ENCODE data around the gene CASKIN1. TPM values are rescaled to one million over a fixed set of nuclear protein-coding genes. Genes with fewer than 3 reads are reported as not detected.

The CASKIN1 gene
- total RNA-seq, 4 donors from 2014 or later = 0.71 to 2.2 (median 1.3) TPM

- TF ChIP-seq CTCF (IDR thresholded peaks at IDR 0.05) (no peak), POLR2A (IDR thresholded peaks at IDR 0.05) (peak in 1 of 2 donors; percentile 6)
- H3K4me3 ChIP-seq (ENCODE audit: low read depth, poor library complexity, severe bottlenecking) = peak within 1 kb of the TSS; percentile 91
- WGBS, 2 donors = 0 to 1% methylated on average over 28 to 57 of the region's 82 CpGs
- intact Hi-C loops (cut with DNase I; ENCODE audit: low total_unique reads) = no loop called here
- DNase-seq (ENCODE audit: low spot score in 2 of 2) = peak; percentile 99 to 100
These were observed 27.0 kb upstream of the CASKIN1 start, which contains the start of gene E4F1 for GRCh38 chr16:2223221-2223941. Gene E4F1 (plus strand): TSS chr16:2223591. CDS start chr16:2223614, 23 bp downstream.

GRCh38 chr16:2216330-2216729 lies 19.9 kb upstream of the CASKIN1 start:
- H3K4me3 ChIP-seq (ENCODE audit: low read depth, poor library complexity, severe bottlenecking) = no peak overlapping the region
- intact Hi-C loops (cut with DNase I; ENCODE audit: low total_unique reads) = no loop called here
- 92 to 100% methylated on average over 4 of the region's 4 CpGs for WGBS, 2 donors
- DNase-seq (ENCODE audit: low spot score in 2 of 2) = no peak
- no peak for TF ChIP-seq POLR2A (IDR thresholded peaks at IDR 0.05)
- TF ChIP-seq CTCF (IDR thresholded peaks at IDR 0.05) = no peak

- no peak for TF ChIP-seq POLR2A (IDR thresholded peaks at IDR 0.05)
- TF ChIP-seq CTCF (IDR thresholded peaks at IDR 0.05) = peak in 1 of 3 donors; percentile 51
- WGBS, 2 donors = 0% methylated on average over 43 of the region's 48 CpGs; no CpG with 5 or more reads in 1 of the 2 donors
- DNase-seq (ENCODE audit: low spot score in 2 of 2) = no peak
- H3K4me3 ChIP-seq (ENCODE audit: low read depth, poor library complexity, severe bottlenecking) = peak within 1 kb of the TSS; percentile 52
- intact Hi-C loops (cut with DNase I; ENCODE audit: low total_unique reads) = no loop called here
These were observed 18.2 kb upstream of the CASKIN1 start, which contains the start of gene PGP for GRCh38 chr16:2214719-2214968. Gene PGP (minus strand): TSS chr16:2214840. CDS start chr16:2214777, 63 bp downstream.

- no peak for TF ChIP-seq CTCF (IDR thresholded peaks at IDR 0.05)
- TF ChIP-seq POLR2A (IDR thresholded peaks at IDR 0.05) = no peak
- DNase-seq (ENCODE audit: low spot score in 2 of 2) = no peak
- 2 to 3% methylated on average over 6 to 33 of the region's 98 CpGs for WGBS, 2 donors
- peak overlapping the region; percentile 52 for H3K4me3 ChIP-seq (ENCODE audit: low read depth, poor library complexity, severe bottlenecking)
- intact Hi-C loops (cut with DNase I; ENCODE audit: low total_unique reads) = no loop called here
These were observed 17.7 kb upstream of the CASKIN1 start for GRCh38 chr16:2213817-2214718.

- H3K4me3 ChIP-seq (ENCODE audit: low read depth, poor library complexity, severe bottlenecking) = no peak overlapping the region
- intact Hi-C loops (cut with DNase I; ENCODE audit: low total_unique reads) = no loop called here
- TF ChIP-seq POLR2A (IDR thresholded peaks at IDR 0.05) = no peak
- no peak for TF ChIP-seq CTCF (IDR thresholded peaks at IDR 0.05)
- WGBS, 2 donors = 44 to 59% methylated on average over 17 to 19 of the region's 19 CpGs
- no peak for DNase-seq (ENCODE audit: low spot score in 2 of 2)
These were observed 16.2 kb upstream of the CASKIN1 start for GRCh38 chr16:2212362-2213324.

All from lower leg skin (tissue), 4 donors.